Myocyte (in vitro differentiated cells): ENCODE measurements around the gene AP5M1. TPM values are rescaled to one million over a fixed set of nuclear protein-coding genes. Genes with fewer than 3 reads are reported as not detected.
"Not testable (repeated sequence)": the region's sequence is repeated elsewhere in the genome, so short reads cannot be mapped to it uniquely, and the experiment has no call there.

Experiments
- DNase-seq: peaks from one replicate; pipeline ENCODE4 v3.0.0-alpha.2; 2012; ENCODE audit warnings: low read depth
- polyA plus RNA-seq: library from polyadenylated mRNA; unstranded; fragments of >200 nt; gene quantifications from one replicate; pipeline ENCODE4 v1.2.1, GENCODE V29; 2012; ENCODE audit warnings: missing spikeins
- total RNA-seq: library from RNA; depleted of rRNA; stranded (reverse); fragments of >200 nt; gene quantifications from 2 replicates; pipeline ENCODE4 v1.2.3, GENCODE V29; 2014

Gene AP5M1, protein sequence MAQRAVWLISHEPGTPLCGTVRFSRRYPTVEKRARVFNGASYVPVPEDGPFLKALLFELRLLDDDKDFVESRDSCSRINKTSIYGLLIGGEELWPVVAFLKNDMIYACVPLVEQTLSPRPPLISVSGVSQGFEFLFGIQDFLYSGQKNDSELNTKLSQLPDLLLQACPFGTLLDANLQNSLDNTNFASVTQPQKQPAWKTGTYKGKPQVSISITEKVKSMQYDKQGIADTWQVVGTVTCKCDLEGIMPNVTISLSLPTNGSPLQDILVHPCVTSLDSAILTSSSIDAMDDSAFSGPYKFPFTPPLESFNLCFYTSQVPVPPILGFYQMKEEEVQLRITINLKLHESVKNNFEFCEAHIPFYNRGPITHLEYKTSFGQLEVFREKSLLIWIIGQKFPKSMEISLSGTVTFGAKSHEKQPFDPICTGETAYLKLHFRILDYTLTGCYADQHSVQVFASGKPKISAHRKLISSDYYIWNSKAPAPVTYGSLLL
- 26.2 and 31.7 TPM in 2 replicates for total RNA-seq
- 13.8 TPM for polyA plus RNA-seq

DNA sequence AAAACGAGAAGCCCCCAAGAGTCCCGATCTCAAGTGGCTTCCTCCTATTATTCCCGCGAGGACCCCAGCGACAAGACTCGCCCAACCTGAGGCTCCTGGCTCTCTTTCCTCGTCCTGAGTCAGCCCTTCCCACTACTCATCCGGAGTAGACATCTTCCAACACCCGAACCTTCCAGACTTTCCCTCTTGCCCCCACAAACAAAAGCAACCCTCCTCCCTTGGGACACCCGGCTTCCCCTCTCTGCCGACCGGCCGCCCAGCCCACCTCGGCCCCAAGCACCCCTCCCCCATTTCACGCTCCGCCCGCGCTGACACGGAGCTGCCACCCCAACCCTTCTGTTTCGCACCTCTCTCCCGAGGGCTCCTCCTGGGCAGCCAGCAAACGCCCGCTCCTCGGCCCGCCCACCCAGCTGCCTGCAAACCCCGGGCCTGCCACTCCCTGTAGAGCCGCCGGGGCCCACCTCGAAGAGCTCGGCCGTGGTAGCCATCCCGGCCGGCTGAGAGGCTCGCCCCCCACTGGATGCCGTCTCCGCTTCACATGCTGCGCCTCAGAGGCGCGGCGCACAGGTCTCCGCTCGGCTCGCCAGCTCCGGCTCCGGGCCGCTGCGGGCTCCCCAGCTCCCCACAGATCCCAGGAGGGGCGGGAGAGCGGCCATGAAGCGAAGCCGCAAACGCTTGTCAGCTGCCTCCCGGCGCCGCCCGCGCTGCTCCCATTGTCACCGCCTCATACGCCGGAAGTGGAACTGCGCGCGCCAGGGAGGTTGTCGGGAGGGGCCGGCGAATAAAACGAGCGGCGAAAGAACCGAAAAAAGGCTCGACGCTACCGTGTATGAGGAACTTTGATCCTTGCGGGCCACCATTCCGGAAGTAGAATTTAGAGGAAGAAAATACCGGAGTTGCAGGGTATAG, at the start of gene AP5M1, which contains the start of gene EXOC5:
TSS of gene AP5M1 (plus strand) at position 811 of the 909 bp plus-strand sequence. CDS start 344 bp downstream, outside the sequence.
TSS of gene EXOC5 (minus strand) at position 745 of the 909 bp plus-strand sequence. CDS start at position 488, 257 bp downstream.
- peak; percentile 96 for DNase-seq

DNA sequence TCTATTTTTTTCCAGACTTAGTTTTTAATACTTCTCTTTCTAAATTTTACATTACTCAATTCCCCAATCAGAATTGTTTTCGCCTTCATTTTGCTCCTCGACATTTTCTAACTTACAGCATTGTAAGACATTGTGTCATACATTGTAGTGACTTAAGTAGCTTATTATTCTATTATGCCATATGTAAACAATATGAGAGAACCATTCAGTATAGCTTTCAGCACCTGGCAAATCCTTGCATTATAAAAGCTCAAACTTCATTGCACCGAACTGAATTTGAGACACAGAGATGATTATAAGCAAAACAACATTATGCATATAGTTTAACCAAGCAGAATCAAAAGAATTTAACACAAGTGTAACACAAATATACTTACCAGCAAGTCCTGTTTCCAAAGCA, 46.8 kb upstream of the AP5M1 start:
- no peak for DNase-seq

DNA sequence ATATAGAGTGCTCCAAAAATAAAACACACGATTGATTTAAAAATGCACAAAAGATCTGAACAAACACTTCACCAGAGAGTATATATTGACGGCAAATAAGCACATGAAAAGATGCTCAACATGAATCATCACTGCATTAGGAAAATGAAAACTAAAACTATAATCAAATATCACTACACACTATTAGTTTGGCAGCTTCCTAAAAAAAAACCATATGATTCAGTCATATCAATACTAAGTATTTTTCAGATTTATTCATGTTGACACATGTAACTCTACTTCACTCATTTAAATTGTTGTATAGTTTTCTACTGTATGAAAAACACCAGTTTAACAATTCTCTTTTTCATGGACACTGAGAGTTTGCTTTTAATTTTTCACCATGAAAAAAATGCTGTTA, 41.7 kb upstream of the AP5M1 start:
- DNase-seq: no peak

DNA sequence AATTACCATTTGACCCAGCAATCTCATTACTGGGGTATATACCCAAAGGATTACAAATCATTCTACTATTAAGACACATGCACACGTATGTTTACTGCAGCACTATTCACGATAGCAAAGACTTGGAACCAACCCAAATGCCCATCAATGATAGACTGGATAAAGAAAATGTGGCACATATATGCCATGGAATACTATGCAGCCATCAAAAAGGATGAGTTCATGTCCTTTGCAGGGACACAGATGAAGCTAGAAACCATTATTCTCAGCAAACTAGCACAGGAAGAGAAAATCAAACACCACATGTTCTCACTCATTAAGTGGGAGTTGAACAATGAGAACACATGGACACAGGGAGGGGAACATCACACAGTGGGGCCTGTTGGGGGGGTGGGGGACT, 40.5 kb upstream of the AP5M1 start:
- not testable (repeated sequence) for DNase-seq

DNA sequence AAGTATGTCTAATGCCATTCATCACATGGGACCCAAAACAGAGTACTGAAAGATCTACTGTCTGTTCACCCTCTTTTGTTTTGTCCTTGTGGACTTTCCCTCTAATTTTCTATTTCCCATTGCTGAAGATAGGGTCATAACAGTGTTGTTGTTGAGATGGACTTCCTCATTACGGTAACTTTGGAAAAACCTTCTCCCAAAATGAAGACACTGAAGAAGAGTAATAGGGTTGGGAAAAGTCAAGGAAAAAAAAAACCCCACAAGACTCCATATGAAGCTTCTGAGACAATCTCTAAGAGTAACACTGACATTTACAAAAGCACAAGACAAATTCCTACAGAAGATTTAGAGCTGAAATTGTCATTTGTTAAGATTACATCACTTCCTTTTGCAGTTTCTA, 36.8 kb upstream of the AP5M1 start:
- no peak for DNase-seq

DNA sequence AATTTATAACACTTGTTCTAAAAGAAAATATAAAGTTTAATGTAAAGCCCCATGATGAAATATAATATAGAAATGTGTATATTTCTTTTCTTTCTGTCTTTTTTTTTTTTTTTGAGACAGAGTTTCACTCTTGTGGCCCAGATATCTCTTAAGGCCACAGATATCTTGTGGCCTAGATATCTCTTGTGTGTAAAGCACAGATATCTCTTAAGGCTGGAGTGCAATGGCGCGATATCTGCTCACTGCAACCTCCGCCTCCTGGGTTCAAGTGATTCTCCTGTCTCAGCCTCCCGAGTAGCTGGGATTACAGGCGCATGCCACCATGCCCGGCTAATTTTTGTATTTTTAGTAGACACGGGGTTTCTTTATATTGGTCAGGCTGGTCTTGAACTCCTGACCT, 28.7 kb upstream of the AP5M1 start:
- not testable (repeated sequence) for DNase-seq

DNA sequence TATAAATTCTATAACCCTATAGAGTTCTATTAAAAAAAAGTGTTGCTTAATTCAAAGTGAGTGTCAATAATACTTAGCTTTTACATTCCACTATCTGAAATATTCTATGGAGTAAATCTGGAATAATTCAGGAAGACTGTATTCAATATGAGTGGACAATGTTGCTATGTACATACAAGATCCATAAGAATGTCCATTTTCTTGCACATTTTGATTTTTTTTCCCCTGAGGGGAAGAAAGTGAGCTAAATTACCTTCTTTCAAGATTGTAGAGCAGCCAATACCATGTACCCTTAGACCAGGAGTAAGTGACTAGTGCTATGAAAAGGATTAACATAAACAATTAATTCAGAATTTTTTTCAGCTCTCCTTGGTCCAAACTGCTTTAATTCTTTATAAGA, 25.5 kb upstream of the AP5M1 start:
- no peak for DNase-seq

DNA sequence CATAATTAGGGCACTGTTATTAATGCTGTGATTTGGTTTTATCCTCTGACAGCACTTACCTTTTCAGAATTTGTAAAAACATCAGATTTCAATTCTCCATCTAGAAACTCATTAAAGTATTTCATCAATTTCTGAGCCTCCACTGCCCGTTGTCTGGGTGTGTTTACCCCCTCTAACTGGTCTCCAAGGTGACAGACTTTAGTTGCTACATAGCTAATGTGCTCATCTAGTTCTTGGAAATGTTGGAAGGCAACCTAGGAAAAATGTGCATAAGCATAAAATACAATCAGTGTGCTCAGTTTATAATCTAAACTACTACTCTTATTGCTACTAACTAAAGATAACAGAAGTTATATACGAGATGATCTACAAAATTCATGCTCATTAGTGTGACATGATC, 24.7 kb upstream of the AP5M1 start:
- DNase-seq: no peak

DNA sequence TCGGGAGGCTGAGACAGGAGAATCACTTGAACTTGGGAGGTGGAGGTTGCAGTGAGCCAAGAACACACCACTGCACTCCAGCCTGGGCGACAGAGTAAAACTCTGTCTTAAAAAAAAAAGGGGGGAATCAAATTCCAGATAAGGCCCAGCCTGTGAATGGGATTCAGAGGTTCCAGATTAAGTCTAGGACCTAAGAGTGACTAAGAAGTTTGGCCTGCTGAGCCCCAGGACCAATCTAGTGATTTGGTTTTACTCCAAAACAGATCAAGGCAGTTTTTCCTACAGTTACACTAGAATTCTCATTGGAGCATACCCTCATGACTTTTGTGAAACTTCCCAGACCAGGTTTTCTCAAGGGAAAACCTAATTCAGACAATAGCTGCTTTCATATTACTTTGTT, 22.8 kb upstream of the AP5M1 start:
- DNase-seq: no peak

DNA sequence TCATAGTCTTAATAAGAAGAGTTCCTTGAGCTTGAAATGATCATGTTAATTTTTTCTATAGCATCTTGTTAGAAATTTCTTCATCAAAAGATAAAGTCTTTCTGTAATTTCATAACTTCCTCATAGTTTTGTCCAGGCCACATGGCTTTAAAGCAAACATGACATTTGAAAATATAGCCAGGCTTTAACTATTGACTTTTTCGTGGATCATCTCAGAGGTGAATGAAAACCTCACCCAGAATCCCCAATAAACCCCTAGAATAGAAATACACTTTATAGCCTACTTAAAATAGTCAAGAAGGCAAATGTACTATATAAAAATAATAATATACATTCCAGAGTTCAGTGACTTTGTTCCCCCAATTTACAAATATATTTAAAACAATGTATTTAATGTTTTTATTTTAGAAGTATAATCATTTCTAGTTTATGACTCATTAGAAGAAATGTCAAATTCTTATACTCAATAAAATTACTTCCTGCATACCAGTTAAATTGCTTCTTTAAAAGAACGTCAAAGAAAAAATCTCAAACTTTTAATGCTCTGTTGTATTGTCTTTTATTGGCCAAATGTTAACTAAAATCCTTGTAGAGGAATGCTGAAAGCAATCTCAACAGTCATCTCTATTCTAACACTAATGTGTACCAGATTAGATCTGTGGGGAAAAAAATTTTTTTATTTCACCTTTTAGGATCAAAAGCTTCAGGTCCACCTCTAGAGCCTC, 21.7 kb upstream of the AP5M1 start:
- DNase-seq: no peak

DNA sequence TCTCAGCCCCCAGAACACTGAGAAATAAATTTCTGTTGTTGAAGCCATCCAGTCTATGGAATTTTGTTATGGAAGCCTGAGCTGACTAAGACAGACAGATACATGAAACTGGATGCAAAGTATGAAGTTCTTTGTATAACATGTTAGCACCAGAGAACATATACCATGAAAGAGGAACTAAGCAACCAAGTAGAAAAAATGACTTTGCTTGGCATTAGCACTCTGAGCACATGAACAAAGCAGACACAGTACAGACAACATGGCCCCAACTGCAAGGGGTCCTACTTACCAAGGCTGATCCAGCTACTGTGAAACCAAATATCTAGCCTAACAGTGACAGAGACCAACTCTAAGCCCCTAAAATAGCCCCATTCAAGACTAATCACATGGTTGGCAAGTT, 13.9 kb upstream of the AP5M1 start:
- no peak for DNase-seq

DNA sequence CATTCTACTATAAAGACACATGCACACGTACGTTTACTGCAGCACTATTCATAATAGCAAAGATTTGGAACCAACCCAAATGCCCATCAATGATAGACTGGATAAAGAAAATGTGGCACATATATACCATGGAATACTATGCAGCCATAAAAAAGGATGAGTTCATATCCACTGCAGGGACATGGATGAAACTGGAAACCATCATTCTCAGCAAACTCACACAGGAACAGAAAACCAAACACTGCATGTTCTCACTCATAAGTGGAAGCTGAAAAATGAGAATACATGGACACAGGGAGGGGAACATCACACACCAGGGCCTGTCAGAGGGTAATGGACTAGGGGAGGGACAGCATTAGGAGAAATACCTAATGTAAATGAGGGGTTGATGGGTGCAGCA, 10.6 kb upstream of the AP5M1 start:
- not testable (repeated sequence) for DNase-seq

DNA sequence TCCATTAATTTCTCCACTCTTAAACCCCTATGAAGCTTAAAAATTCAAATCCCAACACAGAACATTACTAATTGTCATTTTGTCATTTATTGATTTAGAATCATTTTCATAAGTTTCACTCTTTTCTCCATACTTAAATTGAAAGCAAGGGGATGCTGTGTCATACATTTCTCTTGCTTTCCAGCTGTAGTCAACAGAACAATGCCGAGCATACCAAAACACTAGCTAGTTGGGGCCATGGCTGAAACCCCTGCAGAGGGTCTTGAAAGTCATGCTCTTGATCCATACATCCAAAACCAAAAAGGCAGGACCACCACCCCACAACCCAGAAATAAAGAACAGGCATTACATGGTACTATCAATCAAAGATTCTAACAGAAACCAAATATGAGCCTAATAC, 9.1 kb upstream of the AP5M1 start:
- no peak for DNase-seq

DNA sequence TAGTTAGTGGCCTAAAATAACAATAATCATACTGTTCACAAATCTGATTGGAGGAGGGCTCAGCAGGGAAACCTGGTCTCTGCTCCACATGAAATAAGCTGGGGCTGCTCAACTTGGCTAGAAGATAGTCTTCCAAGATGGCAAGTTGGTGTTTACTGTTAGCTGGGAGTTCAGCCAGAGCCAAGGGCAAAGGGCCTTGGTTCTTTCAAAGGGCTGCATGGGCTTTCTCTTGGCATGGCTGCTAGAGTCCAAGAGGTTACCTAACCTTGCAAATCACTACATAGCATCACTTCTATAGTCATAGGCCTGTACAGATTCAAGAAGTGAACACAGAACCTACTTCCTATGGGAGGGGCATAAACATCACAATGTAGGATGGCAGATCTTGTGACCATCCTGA, 7.2 kb upstream of the AP5M1 start:
- no peak for DNase-seq

DNA sequence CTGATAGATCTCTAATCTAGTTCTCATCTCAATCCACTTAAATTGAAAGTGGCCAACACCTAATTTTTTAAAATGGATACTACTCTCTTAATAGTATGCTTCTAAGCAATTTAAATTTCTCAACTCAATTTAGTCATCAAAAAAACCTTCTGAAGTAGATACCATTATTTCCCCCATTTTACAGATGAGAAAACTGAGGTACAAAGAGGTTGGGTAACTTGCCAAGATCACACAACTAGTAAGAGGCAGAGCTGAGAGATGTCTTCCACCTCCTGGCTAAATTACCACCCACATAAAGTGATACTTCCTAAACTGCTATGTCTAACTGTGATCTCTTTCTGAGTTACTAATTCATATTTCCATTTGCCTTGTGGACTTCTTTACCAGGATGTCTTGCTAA, 6.7 kb upstream of the AP5M1 start:
- no peak for DNase-seq

DNA sequence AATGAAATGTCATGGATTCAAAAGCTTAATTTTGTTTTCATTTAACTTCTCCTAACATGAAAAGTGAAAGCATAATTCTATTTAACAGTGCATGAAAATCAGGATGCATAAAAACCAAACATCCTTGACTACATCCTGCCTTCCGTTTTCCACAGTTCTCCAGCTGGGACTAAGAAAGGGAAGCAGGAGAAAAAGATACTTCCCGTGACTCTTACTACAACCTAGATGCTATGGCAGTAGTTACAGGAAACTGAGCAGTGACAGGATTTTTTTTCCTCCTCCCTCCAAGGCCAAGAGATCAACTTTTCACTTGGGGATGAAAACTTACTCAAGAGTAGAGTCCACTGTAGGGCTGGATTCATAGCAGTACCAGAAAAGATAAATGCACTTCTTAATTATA, 2.7 kb upstream of the AP5M1 start:
- no peak for DNase-seq

DNA sequence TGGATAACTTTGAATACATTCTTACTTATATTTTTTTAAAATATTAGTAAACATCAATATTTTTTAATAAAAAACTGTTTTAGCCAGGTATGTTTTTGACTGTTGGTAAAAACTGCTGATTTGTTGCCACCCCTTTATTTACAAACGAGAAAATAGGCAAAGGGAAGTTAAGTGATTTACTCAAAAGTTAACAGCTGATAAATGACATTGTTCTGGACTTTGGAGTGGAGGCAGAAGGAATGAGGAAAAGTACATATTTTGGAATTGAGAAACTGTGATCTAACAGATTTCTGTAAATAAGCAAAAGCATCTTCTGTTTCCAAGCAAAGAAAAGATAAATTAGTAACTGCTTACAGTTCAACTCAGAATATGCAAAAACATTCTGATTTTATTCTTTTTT, 4.5 kb downstream of the AP5M1 start:
- DNase-seq: no peak

DNA sequence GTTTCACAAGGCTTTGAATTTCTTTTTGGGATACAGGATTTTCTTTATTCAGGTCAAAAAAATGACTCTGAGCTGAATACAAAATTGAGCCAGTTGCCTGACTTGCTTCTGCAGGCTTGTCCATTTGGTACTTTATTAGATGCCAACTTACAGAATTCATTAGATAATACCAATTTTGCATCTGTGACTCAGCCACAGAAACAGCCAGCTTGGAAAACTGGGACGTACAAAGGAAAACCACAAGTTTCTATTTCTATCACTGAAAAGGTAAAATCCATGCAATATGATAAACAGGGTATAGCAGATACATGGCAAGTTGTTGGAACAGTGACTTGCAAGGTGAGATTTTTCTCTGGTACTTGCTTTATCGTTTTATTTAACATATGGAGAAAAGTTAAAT, 5.8 kb downstream of the AP5M1 start:
- DNase-seq: no peak

DNA sequence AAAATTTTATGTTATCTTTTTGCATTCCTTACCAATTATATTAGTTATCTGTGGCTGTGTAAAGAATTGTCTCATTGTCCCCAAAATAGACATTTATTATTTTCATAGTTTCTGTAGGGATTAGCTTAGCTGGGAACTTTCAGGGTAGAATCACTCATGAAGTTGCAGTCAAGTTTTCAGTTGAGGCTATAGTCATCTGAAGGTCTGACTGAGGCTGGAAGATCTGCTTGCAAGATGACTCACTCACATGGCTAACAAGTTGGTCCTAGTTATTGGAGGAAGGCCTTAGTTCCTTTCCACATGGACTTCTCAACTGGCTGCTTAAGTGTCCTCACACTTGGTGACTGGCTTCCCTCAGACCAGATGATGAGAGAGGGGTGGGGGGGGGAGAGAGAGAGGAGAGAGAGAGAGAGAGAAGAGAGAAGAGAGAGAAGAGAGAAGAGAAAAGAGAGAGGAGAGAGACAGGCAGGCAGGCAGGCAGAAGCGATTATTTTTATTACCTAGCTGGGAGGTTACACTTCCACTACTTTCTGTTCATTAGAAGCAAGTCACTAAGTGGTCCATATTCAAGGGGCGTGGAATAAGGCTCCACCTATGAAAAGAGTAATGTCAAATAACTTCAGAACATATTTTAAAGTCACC, 6.4 kb downstream of the AP5M1 start:
- no peak for DNase-seq

DNA sequence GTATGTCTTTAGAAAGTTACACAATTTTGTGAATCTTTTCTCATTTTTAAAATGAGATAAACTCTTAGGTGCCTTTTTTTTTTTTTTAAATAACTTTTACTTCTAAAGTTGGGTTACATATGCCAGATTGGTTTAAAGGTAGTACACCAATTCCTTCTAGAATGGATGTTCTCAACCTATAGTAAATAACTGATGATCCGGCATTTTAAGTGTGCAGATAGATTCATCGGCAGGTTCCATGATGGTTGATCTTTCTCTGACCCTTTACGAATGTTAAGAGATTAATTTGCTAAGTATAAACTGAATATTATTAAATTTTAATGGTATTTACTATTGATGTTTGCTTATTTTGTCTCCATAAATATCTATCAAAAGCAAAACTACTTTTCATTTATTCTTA, 8.3 kb downstream of the AP5M1 start:
- DNase-seq: no peak

DNA sequence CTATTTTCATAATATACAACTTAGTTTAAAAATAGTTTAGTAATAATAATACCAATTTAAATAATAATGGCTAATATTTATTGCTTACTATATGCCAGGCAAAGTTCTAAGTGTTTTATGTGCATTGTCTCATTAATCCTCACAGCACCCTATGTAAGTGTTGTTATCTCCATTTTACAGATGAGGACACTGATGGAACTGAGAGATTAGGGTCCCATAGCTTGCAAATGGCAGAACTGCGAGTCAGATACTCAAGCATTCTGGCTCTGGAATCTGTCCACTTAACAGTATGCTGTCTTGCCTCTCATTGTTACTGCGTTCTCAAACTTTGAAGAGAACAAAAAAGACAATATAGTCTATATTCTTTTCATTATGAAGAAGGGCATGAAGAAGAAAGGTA, 19.0 kb downstream of the AP5M1 start:
- DNase-seq: no peak
